SK-N-SH treated with all-trans-retinoic acid at 6 μM for 48 hours (cell line): ENCODE data around the gene NAB1.

ENCODE experiments used
- ARNTL ChIP-seq: fragments of 450-650 bp; formaldehyde crosslinking; IDR thresholded peaks from 2 replicates; pipeline ENCODE4 v1.5.0; 2020; ENCODE audit warnings: low read depth, mild to moderate bottlenecking, moderate library complexity, borderline replicate concordance
- PPARA ChIP-seq: fragments of 250-450 bp; sonication (Bioruptor Pico); IDR thresholded peaks from 2 replicates; pipeline ENCODE4 v1.5.0; 2020; ENCODE audit warnings: mild to moderate bottlenecking, borderline replicate concordance
- RARB ChIP-seq: fragments of 250-450 bp; sonication (Bioruptor Pico); IDR thresholded peaks from 2 replicates; pipeline ENCODE4 v1.8.0; 2021; ENCODE audit warnings: mild to moderate bottlenecking, moderate library complexity
- TSHZ2 ChIP-seq: fragments of 250-450 bp; sonication (Bioruptor Pico); IDR thresholded peaks from 2 replicates; pipeline ENCODE4 v1.5.0; 2020; ENCODE audit warnings: mild to moderate bottlenecking, moderate library complexity
- ZFP3 ChIP-seq: fragments of 250-450 bp; sonication (Bioruptor Pico); IDR thresholded peaks from 2 replicates; pipeline ENCODE4 v1.5.0; 2020; ENCODE audit warnings: mild to moderate bottlenecking, moderate library complexity
- ZFP30 ChIP-seq: fragments of 450-650 bp; formaldehyde crosslinking; IDR thresholded peaks from 2 replicates; pipeline ENCODE4 v1.5.0; 2022; ENCODE audit warnings: mild to moderate bottlenecking, moderate library complexity
- ZNF8 ChIP-seq: fragments of 450-650 bp; formaldehyde crosslinking; IDR thresholded peaks from 2 replicates; pipeline ENCODE4 v1.5.0; 2020; ENCODE audit warnings: mild to moderate bottlenecking, moderate library complexity
- TF ChIP-seq, protein P1 (sequence below): fragments of 250-450 bp; sonication (Bioruptor Pico); IDR thresholded peaks from 2 replicates; pipeline ENCODE4 v1.8.0; 2020; ENCODE audit warnings: mild to moderate bottlenecking, moderate library complexity, borderline replicate concordance

GRCh38 chr2:190707726-190708125, 58.8 kb downstream of the NAB1 start:
- TF ChIP-seq ZNF8 (CRISPR knock-in tag): no peak
- TF ChIP-seq ZFP3 (CRISPR knock-in tag): no peak
- TF ChIP-seq, protein P1, sequence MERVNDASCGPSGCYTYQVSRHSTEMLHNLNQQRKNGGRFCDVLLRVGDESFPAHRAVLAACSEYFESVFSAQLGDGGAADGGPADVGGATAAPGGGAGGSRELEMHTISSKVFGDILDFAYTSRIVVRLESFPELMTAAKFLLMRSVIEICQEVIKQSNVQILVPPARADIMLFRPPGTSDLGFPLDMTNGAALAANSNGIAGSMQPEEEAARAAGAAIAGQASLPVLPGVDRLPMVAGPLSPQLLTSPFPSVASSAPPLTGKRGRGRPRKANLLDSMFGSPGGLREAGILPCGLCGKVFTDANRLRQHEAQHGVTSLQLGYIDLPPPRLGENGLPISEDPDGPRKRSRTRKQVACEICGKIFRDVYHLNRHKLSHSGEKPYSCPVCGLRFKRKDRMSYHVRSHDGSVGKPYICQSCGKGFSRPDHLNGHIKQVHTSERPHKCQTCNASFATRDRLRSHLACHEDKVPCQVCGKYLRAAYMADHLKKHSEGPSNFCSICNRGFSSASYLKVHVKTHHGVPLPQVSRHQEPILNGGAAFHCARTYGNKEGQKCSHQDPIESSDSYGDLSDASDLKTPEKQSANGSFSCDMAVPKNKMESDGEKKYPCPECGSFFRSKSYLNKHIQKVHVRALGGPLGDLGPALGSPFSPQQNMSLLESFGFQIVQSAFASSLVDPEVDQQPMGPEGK: no peak
- TF ChIP-seq ZFP30 (CRISPR knock-in tag): no peak
- TF ChIP-seq RARB: no peak
- no peak for TF ChIP-seq TSHZ2 (CRISPR knock-in tag)
- no peak for TF ChIP-seq PPARA
- TF ChIP-seq ARNTL: no peak
